Uterus (tissue), 4 donors: ENCODE data around the gene SYNPO2L. TPM values are rescaled to one million over a fixed set of nuclear protein-coding genes. Genes with fewer than 3 reads are reported as not detected.

ENCODE experiments used
- DNase-seq, 2 donors: peaks; one replicate each; pipeline ENCODE4 v3.0.0-alpha.2; 2019 to 2020
- H3K27ac ChIP-seq, 2 donors: fragments of 200-600 bp; sonication (generic); 1 replicate in 1 of 2; 2 replicates in 1 of 2; pipeline ENCODE4 v1.5.1; 2016 to 2018
- H3K27me3 ChIP-seq, 2 donors: fragments of 200-600 bp; sonication (generic); one replicate each; pipeline ENCODE4 v1.5.1; 2018 to 2019; ENCODE audit warnings: control low read depth in 1 of 2
- H3K36me3 ChIP-seq, 2 donors: fragments of 200-600 bp; sonication (generic); one replicate each; pipeline ENCODE4 v1.5.1; 2019; ENCODE audit warnings: control low read depth in 1 of 2
- H3K4me1 ChIP-seq, 2 donors: fragments of 200-600 bp; sonication (generic); one replicate each; pipeline ENCODE4 v1.5.1; 2018 to 2019; ENCODE audit warnings: control low read depth in 1 of 2
- H3K4me3 ChIP-seq, 2 donors: fragments of 200-600 bp; sonication (generic); 1 replicate in 1 of 2; 2 replicates in 1 of 2; pipeline ENCODE4 v1.5.1; 2018 to 2019; ENCODE audit warnings: mild to moderate bottlenecking in 1 of 2
- H3K9me3 ChIP-seq, 2 donors: fragments of 200-600 bp; sonication (generic); one replicate each; pipeline ENCODE4 v1.5.1; 2019; ENCODE audit warnings: control low read depth in 1 of 2
- CTCF ChIP-seq, 4 experiments: fragments of 200-600 bp in 2 of 4; fragments of 450-650 bp in 2 of 4; sonication (generic) in 2 of 4; IDR thresholded peaks; one replicate each; pipeline ENCODE4 v1.5.1; 2016 to 2019; ENCODE audit warnings: antibody characterized with exemption in 4 of 4, mild to moderate bottlenecking in 2 of 4, moderate library complexity in 1 of 4
- POLR2A ChIP-seq, 2 donors: fragments of 450-650 bp; IDR thresholded peaks; one replicate each; pipeline ENCODE4 v1.6.1; 2016; ENCODE audit warnings: antibody characterized with exemption in 2 of 2, mild to moderate bottlenecking in 1 of 2, moderate library complexity in 1 of 2
- intact Hi-C: fragments of 100-400 bp; cut with DNase I; formaldehyde crosslinking; loops from one replicate; pipeline ENCODE4 v1.15.1; 2023; ENCODE audit warnings: low total_unique reads
- total RNA-seq, 4 donors: library from RNA; depleted of rRNA in 3 of 4; stranded (reverse); fragments of >200 nt in 3 of 4; gene quantifications; one replicate each; pipeline versions ENCODE4 v1.1.0 to v1.2.4, GENCODE V29; 2014 to 2023
- donor health status: DM: yes; HTN: yes; CAD: no.

The SYNPO2L gene
- total RNA-seq, 4 donors from 2014 or later: 0.37 TPM; not detected in 3

- no peak for DNase-seq
- H3K9me3 ChIP-seq: no peaks in the 10 kb centered on the region
- no peak overlapping the region for H3K4me3 ChIP-seq
- H3K27ac ChIP-seq: no peak overlapping the region
- intact Hi-C loops: loop anchor here (10.0 kb wide), 1 partner anchor 47 kb away; no protein-coding TSS in a partner anchor
- no peaks in the 10 kb centered on the region for H3K36me3 ChIP-seq
- TF ChIP-seq CTCF (IDR thresholded peaks at IDR 0.05) (no peak), POLR2A (IDR thresholded peaks at IDR 0.05) (no peak)
- H3K4me1 ChIP-seq: no peaks in the 10 kb centered on the region
- H3K27me3 ChIP-seq: no peaks in the 10 kb centered on the region
Observed at GRCh38 chr10:73601486-73601921, 54.3 kb downstream of the SYNPO2L start.

- DNase-seq: no peak
- H3K9me3 ChIP-seq: no peaks in the 10 kb centered on the region
- TF ChIP-seq POLR2A (IDR thresholded peaks at IDR 0.05) (no peak), CTCF (IDR thresholded peaks at IDR 0.05) (no peak)
- H3K36me3 ChIP-seq: no peaks in the 10 kb centered on the region
- H3K4me1 ChIP-seq: no peaks in the 10 kb centered on the region
- no peak overlapping the region for H3K4me3 ChIP-seq
- no peaks in the 10 kb centered on the region for H3K27me3 ChIP-seq
- no peak overlapping the region for H3K27ac ChIP-seq
- intact Hi-C loops: no loop called here
Observed at GRCh38 chr10:73597346-73597745, 58.5 kb downstream of the SYNPO2L start.

Other genes with a start within 250 kb of the SYNPO2L start
- 100 to 1,000 TPM in 1 of 4 donors, 10 to 100 TPM in 3; 42.3 to 106 (median 65.6) TPM for gene ANXA7, start 242.0 kb downstream of the SYNPO2L start, total RNA-seq
- gene MSS51, start 222.5 kb downstream of the SYNPO2L start, total RNA-seq: 1 to 10 TPM in 2 of 4 donors, under 1 TPM in 1, not detected in 1; 0.51 to 7.3 (median 5.5) TPM
- 10 to 100 TPM; 40.0 to 80.5 (median 70.1) TPM for gene PPP3CB, start 160.0 kb downstream of the SYNPO2L start, total RNA-seq
- 10 to 100 TPM; 10.6 to 73.7 (median 40.5) TPM for gene USP54, start 64.7 kb downstream of the SYNPO2L start, total RNA-seq
- 1 to 10 TPM in 2 of 4 donors, not detected in 2; 1.6 to 1.7 TPM for gene MYOZ1, start 14.6 kb downstream of the SYNPO2L start, total RNA-seq
- gene AGAP5, start 42.1 kb upstream of the SYNPO2L start, total RNA-seq: 10 to 100 TPM in 1 of 4 donors, 1 to 10 TPM in 2, under 1 TPM in 1; 0.77 to 11.2 (median 3.7) TPM
- gene SEC24C, start 88.3 kb upstream of the SYNPO2L start, total RNA-seq: 10 to 100 TPM; 25.3 to 75.9 (median 40.1) TPM
- 10 to 100 TPM in 2 of 4 donors, 1 to 10 TPM in 2; 7.1 to 15.3 (median 11.0) TPM for gene CHCHD1, start 126.0 kb upstream of the SYNPO2L start, total RNA-seq
- 100 to 1,000 TPM in 2 of 4 donors, 10 to 100 TPM in 2; 61.4 to 112 (median 91.1) TPM for gene ZSWIM8, start 129.6 kb upstream of the SYNPO2L start, total RNA-seq
- gene NDST2, start 155.6 kb upstream of the SYNPO2L start, total RNA-seq: 10 to 100 TPM in 3 of 4 donors, 1 to 10 TPM in 1; 5.9 to 47.8 (median 14.1) TPM
- gene CAMK2G, start 218.5 kb upstream of the SYNPO2L start, total RNA-seq: 10 to 100 TPM; 17.9 to 79.9 (median 40.0) TPM